Measurements from ENCODE around the gene CLEC1A.

DNA sequence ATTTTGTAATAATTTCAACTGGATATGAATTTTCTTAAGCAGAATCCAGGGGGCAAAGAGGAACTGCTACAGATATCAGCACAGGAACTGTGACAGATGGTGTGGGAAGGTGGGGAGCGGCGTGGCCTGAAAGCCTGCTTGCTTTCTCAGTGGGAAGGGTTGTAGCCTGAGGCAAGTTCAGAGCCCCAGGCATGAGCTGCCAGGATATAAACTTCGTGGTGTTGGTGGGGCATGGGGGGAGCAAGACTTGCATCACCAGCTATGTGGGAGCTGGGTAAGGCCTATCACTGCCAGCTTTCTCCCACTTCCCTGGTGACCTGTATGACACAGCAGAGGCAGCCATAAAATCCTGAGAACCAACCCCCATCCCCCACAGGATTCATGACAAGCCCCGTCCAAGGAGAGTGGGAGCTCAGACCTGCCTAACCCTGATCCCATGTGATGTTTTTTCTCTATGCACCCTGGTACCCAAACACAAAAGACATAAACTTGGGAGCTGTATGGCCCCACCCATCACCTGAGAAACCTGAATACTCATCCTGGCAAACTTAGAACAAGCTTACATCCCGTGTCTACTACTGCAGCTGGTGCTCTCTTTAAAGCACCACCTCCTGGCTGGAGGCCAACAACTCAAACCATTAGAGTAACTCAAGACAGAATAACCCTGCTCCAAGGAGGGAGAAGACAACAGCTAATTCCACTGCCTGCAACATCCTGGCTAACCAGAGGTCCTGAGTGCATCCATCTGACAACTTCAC is 16.5 kb downstream of the CLEC1A start:
- TF ChIP-seq, protein P1, sequence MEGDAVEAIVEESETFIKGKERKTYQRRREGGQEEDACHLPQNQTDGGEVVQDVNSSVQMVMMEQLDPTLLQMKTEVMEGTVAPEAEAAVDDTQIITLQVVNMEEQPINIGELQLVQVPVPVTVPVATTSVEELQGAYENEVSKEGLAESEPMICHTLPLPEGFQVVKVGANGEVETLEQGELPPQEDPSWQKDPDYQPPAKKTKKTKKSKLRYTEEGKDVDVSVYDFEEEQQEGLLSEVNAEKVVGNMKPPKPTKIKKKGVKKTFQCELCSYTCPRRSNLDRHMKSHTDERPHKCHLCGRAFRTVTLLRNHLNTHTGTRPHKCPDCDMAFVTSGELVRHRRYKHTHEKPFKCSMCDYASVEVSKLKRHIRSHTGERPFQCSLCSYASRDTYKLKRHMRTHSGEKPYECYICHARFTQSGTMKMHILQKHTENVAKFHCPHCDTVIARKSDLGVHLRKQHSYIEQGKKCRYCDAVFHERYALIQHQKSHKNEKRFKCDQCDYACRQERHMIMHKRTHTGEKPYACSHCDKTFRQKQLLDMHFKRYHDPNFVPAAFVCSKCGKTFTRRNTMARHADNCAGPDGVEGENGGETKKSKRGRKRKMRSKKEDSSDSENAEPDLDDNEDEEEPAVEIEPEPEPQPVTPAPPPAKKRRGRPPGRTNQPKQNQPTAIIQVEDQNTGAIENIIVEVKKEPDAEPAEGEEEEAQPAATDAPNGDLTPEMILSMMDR (IDR thresholded peaks at IDR 0.05; ENCODE audit: poor library complexity): no peak
- TF ChIP-seq EZH2phosphoT487 (IDR thresholded peaks at IDR 0.05; ENCODE audit: low read depth, severe bottlenecking, unreplicated experiment) (no peak), EZH2 (IDR thresholded peaks at IDR 0.05; ENCODE audit: borderline replicate concordance) (no peak)
